ENCODE data around the gene HGF.
A peak's percentile ranks its signal among the peaks of the same experiment; 100 is the strongest.

HGF gene

GRCh38 chr7:81776948-81777630 lies 7.2 kb upstream of the HGF start:
- Histone ChIP-seq H3K27ac (ENCODE audit: low read depth, low read length, poor library complexity, severe bottlenecking) (no peak overlapping the region), H3K4me1 (ENCODE audit: insufficient read depth, low read length, severe bottlenecking) (peaks cover 19% of the 10 kb centered on the region), H3K4me3 (ENCODE audit: low read depth, low read length, poor library complexity, severe bottlenecking) (no peak overlapping the region), H3F3A (ENCODE audit: insufficient read depth, low read length) (no peaks in the 10 kb centered on the region), H3K36me3 (ENCODE audit: insufficient read depth, low read length) (no peaks in the 10 kb centered on the region), H3K9me3 (ENCODE audit: low read length) (no peaks in the 10 kb centered on the region), H3K79me2 (ENCODE audit: insufficient read depth, low read length) (no peaks in the 10 kb centered on the region), H3K4me2 (ENCODE audit: low read length) (no peak overlapping the region), H4K20me1 (ENCODE audit: insufficient read depth, low read length) (no peaks in the 10 kb centered on the region), H2AFZ (ENCODE audit: low read length) (no peak overlapping the region), H3K9ac (ENCODE audit: low read length) (no peak overlapping the region), H3K27me3 (ENCODE audit: insufficient read depth, low read length) (no peaks in the 10 kb centered on the region), H3K9me2 (ENCODE audit: low read depth, low read length) (no peaks in the 10 kb centered on the region)
- no peak for TF ChIP-seq EZH2 (IDR thresholded peaks at IDR 0.05; ENCODE audit: borderline replicate concordance, low read length)
- TF ChIP-seq, protein P1, sequence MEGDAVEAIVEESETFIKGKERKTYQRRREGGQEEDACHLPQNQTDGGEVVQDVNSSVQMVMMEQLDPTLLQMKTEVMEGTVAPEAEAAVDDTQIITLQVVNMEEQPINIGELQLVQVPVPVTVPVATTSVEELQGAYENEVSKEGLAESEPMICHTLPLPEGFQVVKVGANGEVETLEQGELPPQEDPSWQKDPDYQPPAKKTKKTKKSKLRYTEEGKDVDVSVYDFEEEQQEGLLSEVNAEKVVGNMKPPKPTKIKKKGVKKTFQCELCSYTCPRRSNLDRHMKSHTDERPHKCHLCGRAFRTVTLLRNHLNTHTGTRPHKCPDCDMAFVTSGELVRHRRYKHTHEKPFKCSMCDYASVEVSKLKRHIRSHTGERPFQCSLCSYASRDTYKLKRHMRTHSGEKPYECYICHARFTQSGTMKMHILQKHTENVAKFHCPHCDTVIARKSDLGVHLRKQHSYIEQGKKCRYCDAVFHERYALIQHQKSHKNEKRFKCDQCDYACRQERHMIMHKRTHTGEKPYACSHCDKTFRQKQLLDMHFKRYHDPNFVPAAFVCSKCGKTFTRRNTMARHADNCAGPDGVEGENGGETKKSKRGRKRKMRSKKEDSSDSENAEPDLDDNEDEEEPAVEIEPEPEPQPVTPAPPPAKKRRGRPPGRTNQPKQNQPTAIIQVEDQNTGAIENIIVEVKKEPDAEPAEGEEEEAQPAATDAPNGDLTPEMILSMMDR (IDR thresholded peaks at IDR 0.05; ENCODE audit: low read length) = peak; percentile 52; the same call in 1 of the 2 replicates

DNA sequence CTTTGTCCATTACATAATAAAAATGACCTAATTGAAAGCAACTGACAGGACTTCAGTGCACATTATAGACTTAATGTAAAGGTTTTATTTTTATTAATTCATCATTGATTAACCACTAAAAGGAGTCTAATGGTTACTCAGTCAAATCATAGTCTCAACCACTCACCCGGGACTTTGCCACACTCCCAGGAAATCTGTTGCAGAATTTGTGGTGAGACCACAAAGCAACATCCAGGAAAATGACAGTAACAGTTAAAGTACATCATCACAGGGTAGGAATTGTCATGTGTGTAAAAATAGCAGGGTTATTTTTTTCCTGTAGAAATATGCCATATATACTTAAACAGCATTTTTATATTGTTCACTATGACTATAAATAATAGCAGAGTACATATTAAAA lies 6.3 kb upstream of the HGF start:
- H3K4me3 ChIP-seq (ENCODE audit: low read depth, low read length, poor library complexity, severe bottlenecking) = no peak overlapping the region
- no peaks in the 10 kb centered on the region for H3K9me2 ChIP-seq (ENCODE audit: low read depth, low read length)
- H4K20me1 ChIP-seq (ENCODE audit: insufficient read depth, low read length) = no peaks in the 10 kb centered on the region
- H3K4me1 ChIP-seq (ENCODE audit: insufficient read depth, low read length, severe bottlenecking) = peaks cover 26% of the 10 kb centered on the region
- no peaks in the 10 kb centered on the region for H3K27me3 ChIP-seq (ENCODE audit: insufficient read depth, low read length)
- H3K79me2 ChIP-seq (ENCODE audit: insufficient read depth, low read length) = no peaks in the 10 kb centered on the region
- H3K9ac ChIP-seq (ENCODE audit: low read length) = no peak overlapping the region
- H3K9me3 ChIP-seq (ENCODE audit: low read length) = no peaks in the 10 kb centered on the region
- H3F3A ChIP-seq (ENCODE audit: insufficient read depth, low read length) = no peaks in the 10 kb centered on the region
- H3K4me2 ChIP-seq (ENCODE audit: low read length) = no peak overlapping the region
- H2AFZ ChIP-seq (ENCODE audit: low read length) = no peak overlapping the region
- TF ChIP-seq, protein P1 (IDR thresholded peaks at IDR 0.05; ENCODE audit: low read length) = no peak
- no peak overlapping the region for H3K27ac ChIP-seq (ENCODE audit: low read depth, low read length, poor library complexity, severe bottlenecking)
- no peaks in the 10 kb centered on the region for H3K36me3 ChIP-seq (ENCODE audit: insufficient read depth, low read length)

DNA sequence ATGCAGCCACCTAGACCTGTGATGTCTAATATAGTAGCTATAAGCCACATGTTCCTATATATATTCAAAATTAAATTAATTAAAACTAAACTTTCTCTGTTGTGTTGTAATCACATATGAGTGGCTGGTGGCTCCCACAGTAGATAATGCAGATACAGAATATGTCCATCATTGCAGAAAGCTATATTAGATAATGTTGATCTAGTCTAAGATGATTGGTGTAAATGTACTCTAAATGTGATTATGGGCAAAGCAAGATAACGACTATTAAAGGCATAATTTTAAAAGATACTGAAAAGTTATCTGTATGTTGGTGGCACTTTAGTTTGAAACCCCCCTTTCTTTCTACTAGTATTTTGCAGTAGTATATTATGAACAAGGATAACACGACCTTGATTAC lies 5.7 kb upstream of the HGF start:
- Histone ChIP-seq H3K4me3 (ENCODE audit: low read depth, low read length, poor library complexity, severe bottlenecking) (no peak overlapping the region), H3K79me2 (ENCODE audit: insufficient read depth, low read length) (no peaks in the 10 kb centered on the region), H3K4me2 (ENCODE audit: low read length) (no peak overlapping the region), H3K27ac (ENCODE audit: low read depth, low read length, poor library complexity, severe bottlenecking) (no peak overlapping the region), H4K20me1 (ENCODE audit: insufficient read depth, low read length) (no peaks in the 10 kb centered on the region), H3K4me1 (ENCODE audit: insufficient read depth, low read length, severe bottlenecking) (peaks cover 32% of the 10 kb centered on the region), H3F3A (ENCODE audit: insufficient read depth, low read length) (no peaks in the 10 kb centered on the region), H3K9me2 (ENCODE audit: low read depth, low read length) (no peaks in the 10 kb centered on the region), H3K9ac (ENCODE audit: low read length) (no peak overlapping the region), H2AFZ (ENCODE audit: low read length) (no peak overlapping the region), H3K36me3 (ENCODE audit: insufficient read depth, low read length) (no peaks in the 10 kb centered on the region), H3K9me3 (ENCODE audit: low read length) (no peaks in the 10 kb centered on the region), H3K27me3 (ENCODE audit: insufficient read depth, low read length) (no peaks in the 10 kb centered on the region)
- TF ChIP-seq, protein P1 (IDR thresholded peaks at IDR 0.05; ENCODE audit: low read length) = no peak
- no peak for TF ChIP-seq EZH2 (IDR thresholded peaks at IDR 0.05; ENCODE audit: borderline replicate concordance, low read length)

All from OCI-LY1 (cell line).